Cardiac muscle cell (in vitro differentiated cells and primary cell): ENCODE measurements around the gene DGKD. TPM values are rescaled to one million over a fixed set of nuclear protein-coding genes. Genes with fewer than 3 reads are reported as not detected.

Source experiments
- DNase-seq, 2 donors: peaks; one replicate each; pipeline versions ENCODE4 v3.0.0 to v3.0.0-alpha.2; 2010 to 2017; ENCODE audit warnings: low read depth in 1 of 2, low spot score in 1 of 2
- H3K27ac ChIP-seq: fragments of 200-600 bp; sonication (generic); 2 replicates; pipeline ENCODE4 v1.5.1; 2016
- H3K27me3 ChIP-seq: fragments of 200-600 bp; sonication (generic); 2 replicates; pipeline ENCODE4 v1.6.0; 2016; ENCODE audit warnings: control low read depth
- H3K36me3 ChIP-seq: fragments of 200-600 bp; sonication (generic); 2 replicates; pipeline ENCODE4 v1.5.1; 2016; ENCODE audit warnings: control low read depth
- H3K4me1 ChIP-seq: fragments of 200-600 bp; sonication (generic); 2 replicates; pipeline ENCODE4 v1.8.1; 2017; ENCODE audit warnings: low read depth, mild to moderate bottlenecking, mixed run types
- H3K4me3 ChIP-seq: fragments of 200-600 bp; sonication (generic); 2 replicates; pipeline ENCODE4 v1.5.1; 2016; ENCODE audit warnings: mild to moderate bottlenecking
- H3K9me3 ChIP-seq: fragments of 200-600 bp; sonication (generic); 2 replicates; pipeline ENCODE4 v1.5.1; 2017; ENCODE audit warnings: low read depth, mild to moderate bottlenecking, control low read depth
- CTCF ChIP-seq: IDR thresholded peaks from 2 replicates; pipeline ENCODE4 v1.5.1; 2012; ENCODE audit warnings: low read depth, mild to moderate bottlenecking, low read length
- polyA plus RNA-seq: library from polyadenylated mRNA; unstranded; fragments of >200 nt; fragmentation: Nextera tagmentation; extraction: Ambion mirVana; gene quantifications from 2 replicates; pipeline ENCODE4 v1.2.1, GENCODE V29; 2016
- total RNA-seq: library from RNA; depleted of rRNA; stranded (reverse); fragments of >200 nt; gene quantifications from 2 replicates; pipeline ENCODE4 v1.2.3, GENCODE V29; 2016

The DGKD gene
- total and polyA plus RNA-seq, 2 experiments from 2014 or later = 21.0 to 40.0 TPM

GRCh38 chr2:233385489-233386044 is 31.3 kb downstream of the DGKD start:
- no peaks in the 10 kb centered on the region for H3K27me3 ChIP-seq
- peak overlapping the region; percentile 88 for H3K27ac ChIP-seq
- H3K36me3 ChIP-seq = no peaks in the 10 kb centered on the region
- peaks cover 50% of the 10 kb centered on the region for H3K4me1 ChIP-seq
- DNase-seq = peak; percentile 23 to 49
- H3K4me3 ChIP-seq = no peak overlapping the region
- no peaks in the 10 kb centered on the region for H3K9me3 ChIP-seq
- no peak for TF ChIP-seq CTCF

- TF ChIP-seq CTCF = no peak
- Histone ChIP-seq H3K9me3 (no peaks in the 10 kb centered on the region), H3K36me3 (no peaks in the 10 kb centered on the region), H3K4me1 (peaks cover 50% of the 10 kb centered on the region), H3K27me3 (no peaks in the 10 kb centered on the region), H3K4me3 (no peak overlapping the region), H3K27ac (peak overlapping the region; percentile 88)
- peak in 1 of 2 donors; percentile 61 for DNase-seq
These were observed 32.2 kb downstream of the DGKD start for GRCh38 chr2:233386382-233387041.

GRCh38 chr2:233387225-233387624 is 32.9 kb downstream of the DGKD start:
- Histone ChIP-seq H3K27ac (peak overlapping the region; percentile 88), H3K36me3 (peaks cover 4% of the 10 kb centered on the region), H3K27me3 (no peaks in the 10 kb centered on the region), H3K4me3 (no peak overlapping the region), H3K9me3 (no peaks in the 10 kb centered on the region), H3K4me1 (peaks cover 50% of the 10 kb centered on the region)
- peak in 1 of 2 donors; percentile 16 for DNase-seq
- no peak for TF ChIP-seq CTCF

- no peak for TF ChIP-seq CTCF
- Histone ChIP-seq H3K4me3 (no peak overlapping the region), H3K4me1 (peaks cover 50% of the 10 kb centered on the region), H3K27ac (peak overlapping the region; percentile 88), H3K27me3 (no peaks in the 10 kb centered on the region), H3K9me3 (no peaks in the 10 kb centered on the region), H3K36me3 (peaks cover 9% of the 10 kb centered on the region)
- DNase-seq = peak; percentile 69 to 98
These were observed 33.6 kb downstream of the DGKD start for GRCh38 chr2:233387667-233388528.

GRCh38 chr2:233389601-233390125 is 35.4 kb downstream of the DGKD start:
- peaks cover 37% of the 10 kb centered on the region for H3K4me1 ChIP-seq
- H3K4me3 ChIP-seq = no peak overlapping the region
- no peak for TF ChIP-seq CTCF
- peaks cover 9% of the 10 kb centered on the region for H3K36me3 ChIP-seq
- no peak for DNase-seq
- no peak overlapping the region for H3K27ac ChIP-seq
- no peaks in the 10 kb centered on the region for H3K27me3 ChIP-seq
- H3K9me3 ChIP-seq = no peaks in the 10 kb centered on the region
